ENCODE data around the gene RASA3.
"Not testable (repeated sequence)": the region's sequence is repeated elsewhere in the genome, so short reads cannot be mapped to it uniquely, and the experiment has no call there.

RASA3 gene

DNA sequence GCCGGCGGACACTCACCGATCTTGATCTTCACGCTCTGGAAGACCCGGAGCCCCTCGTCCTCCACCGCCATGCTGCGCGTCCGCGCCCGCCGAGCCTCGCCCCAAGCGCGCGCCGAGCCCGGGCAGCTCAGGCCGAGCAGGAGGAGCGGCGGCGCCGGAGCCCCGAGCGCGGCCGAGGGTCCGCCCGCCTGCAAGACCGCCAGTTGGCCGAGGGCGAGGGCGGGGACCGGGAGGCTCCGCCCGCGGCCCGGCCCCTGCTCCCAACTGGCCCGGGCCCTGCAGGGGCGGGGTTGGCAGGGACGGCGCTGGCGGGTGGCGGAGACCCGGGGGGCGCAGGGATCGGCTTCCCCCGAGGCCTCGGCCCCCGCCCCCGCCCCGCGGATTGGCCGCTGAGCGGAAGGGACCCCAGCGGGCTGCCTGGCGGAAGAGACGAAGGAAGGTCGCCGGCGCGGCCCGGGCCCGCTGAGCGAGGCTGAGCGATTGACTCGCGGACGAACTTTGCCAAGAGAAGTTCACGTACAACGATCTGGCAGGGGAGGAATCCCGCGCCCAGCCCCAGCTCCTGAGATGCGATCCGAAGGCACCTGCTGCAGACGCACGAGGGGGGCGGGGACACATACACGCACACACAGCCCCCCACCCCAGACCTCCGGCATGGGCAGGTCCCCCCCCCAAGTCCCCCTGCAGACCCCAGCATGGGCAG is at the start of gene RASA3:
Gene RASA3, minus strand, starts transcription at position 205 of the 703 bp plus-strand sequence. Its CDS starts 134 bp downstream, at position 71.
- no peak for DNase-seq

GRCh38 chr13:114179087-114179658 is 46.8 kb upstream of the RASA3 start, which contains the start of gene CFAP97D2:
CFAP97D2 (plus strand) TSS chr13:114179257; CDS start chr13:114179331, 74 bp downstream.
- no peak for DNase-seq

- no peak for DNase-seq
Observed at GRCh38 chr13:114177245-114178010, 45.0 kb upstream of the RASA3 start.

DNA sequence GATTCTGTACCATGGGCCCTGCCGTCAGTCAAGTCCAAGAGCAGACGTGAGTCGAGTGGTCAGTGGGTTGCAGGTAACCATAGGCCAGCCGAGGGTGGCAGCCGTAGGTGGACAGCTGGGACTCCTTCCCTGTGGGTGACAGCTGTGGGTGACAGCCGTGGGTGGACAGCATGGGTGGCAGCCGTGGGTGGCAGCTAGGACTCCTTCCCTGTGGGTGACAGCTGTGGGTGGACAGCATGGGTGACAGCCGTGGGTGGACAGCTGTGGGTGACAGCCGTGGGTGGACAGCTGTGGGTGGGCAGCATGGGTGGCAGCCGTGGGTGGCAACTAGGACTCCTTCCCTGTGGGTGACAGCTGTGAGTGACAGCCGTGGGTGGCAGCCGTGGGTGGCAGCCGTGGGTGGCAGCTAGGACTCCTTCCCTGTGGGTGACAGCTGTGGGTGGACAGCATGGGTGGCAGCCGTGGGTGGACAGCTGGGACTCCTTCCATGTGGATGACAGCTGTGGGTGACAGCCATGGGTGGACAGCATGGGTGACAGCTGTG is 44.0 kb upstream of the RASA3 start:
- DNase-seq = not testable (repeated sequence)

DNA sequence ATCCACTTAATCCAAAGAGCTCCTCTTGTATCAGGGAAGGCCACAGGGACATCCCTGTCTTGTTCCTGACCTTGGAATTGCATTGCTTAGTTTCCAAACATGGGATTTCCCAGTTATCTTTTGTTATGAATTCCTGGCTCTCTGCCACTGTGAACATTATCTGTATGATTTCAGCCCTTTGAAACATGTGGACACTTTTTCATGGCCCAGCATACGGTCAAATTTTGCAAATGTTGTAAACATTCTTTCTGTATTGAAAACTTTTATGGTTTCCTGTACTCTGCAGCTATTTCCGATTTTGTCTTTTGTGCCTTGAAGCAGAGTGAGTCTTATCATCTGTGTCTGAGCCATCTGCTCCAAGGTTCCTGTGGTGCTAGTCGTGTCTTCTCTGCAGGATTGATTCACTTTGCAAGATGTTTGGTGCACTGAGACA is 42.1 kb upstream of the RASA3 start:
- no peak for DNase-seq

GRCh38 chr13:114173745-114174144 is 41.3 kb upstream of the RASA3 start:
- DNase-seq = no peak

- no peak for DNase-seq
Observed at GRCh38 chr13:114173272-114173671, 40.8 kb upstream of the RASA3 start.

GRCh38 chr13:114167885-114168284 is 35.5 kb upstream of the RASA3 start:
- DNase-seq = no peak

DNA sequence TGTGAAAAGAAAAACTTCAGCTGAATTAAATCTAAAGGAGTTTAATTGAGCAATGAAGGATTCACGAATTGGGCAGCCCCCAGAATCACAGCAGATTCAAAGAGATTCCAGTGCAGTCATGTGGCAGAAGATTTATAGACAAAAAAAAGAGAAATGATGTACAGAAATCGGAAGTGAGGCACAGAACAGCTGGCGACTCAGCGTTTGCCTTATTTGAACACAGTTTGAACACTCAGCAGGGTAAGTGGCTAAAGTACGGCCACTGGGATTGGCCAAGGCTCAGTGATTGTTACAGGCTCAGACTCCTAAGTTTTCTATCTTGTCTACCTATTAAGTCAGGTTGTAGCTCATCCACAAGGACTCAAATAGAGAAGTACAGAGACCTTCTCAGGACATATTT is 35.0 kb upstream of the RASA3 start:
- no peak for DNase-seq

- DNase-seq = no peak
Observed at GRCh38 chr13:114166381-114167131, 34.1 kb upstream of the RASA3 start.

DNA sequence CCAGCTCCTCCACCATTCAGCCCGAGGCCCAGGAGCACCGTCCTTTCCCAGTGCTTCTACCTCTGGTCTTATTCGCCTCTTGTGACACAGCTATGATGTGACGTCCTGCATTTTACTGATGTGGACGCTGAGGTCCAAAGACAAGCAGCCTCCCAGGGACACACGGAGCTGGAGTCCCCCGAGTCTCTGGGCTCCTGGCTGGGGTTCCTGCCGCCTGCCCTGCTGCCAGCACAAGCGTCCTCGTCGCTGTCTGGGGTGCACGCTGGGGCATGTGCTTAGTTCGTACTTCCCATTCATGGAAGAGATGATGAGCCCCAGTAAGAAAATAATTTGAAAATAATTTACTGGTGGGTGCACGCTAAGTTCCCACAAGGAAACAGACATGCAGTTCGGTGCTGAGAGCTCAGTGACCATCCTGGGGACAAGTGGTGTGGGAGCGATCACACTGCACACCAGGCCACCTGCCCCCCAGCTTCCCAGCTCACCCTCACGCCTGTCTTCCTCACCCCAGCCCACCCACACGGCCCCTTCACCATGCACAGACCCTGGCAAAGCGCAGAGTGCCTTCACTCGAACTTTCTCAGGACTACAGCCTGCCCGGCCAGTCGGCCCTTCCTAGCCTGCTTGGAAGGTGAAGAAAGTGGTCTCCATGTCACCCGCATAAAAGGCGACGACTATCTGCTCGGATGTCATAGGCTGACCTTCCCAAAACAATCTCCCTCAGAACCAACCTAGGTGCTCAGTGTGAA is 32.4 kb upstream of the RASA3 start:
- DNase-seq = no peak

DNA sequence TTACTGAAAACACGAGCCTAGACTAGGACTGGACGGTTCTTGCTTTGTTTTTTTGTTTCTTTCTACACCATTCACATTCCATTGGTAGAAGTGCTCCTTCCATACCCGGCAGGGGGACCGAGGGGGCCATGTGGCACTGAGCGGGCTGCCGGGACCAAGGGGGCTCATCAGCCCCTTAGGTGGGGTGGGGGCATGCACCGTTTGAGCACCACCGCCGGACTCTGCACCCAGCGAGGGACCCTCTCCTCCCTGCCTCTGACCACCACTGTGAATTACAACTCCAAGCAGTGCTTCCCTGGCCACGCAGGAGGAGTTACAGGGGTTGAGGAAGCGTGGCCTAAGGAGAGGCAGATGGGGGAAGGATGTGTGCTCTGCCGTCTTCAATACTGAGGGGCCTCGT is 31.6 kb upstream of the RASA3 start:
- DNase-seq = no peak

DNA sequence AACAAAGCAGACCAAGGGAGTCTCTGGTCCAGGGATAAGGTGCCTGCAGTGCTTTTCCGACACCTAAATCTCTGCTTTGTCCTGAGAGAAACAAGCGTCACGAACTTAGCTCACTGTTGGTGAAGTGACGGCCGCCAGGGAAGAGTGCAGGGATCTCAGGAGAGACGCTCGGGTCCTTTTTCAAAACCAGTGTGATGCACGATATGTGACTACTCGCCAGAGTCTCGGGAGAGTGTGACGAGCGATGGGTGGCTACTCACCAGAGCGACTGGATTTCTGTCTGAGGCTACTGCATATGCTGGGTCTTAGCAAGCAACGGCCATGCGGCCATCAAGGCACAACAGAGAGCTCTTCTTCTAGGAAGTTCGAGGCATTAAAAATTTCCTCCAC is 30.1 kb upstream of the RASA3 start:
- DNase-seq = no peak

DNA sequence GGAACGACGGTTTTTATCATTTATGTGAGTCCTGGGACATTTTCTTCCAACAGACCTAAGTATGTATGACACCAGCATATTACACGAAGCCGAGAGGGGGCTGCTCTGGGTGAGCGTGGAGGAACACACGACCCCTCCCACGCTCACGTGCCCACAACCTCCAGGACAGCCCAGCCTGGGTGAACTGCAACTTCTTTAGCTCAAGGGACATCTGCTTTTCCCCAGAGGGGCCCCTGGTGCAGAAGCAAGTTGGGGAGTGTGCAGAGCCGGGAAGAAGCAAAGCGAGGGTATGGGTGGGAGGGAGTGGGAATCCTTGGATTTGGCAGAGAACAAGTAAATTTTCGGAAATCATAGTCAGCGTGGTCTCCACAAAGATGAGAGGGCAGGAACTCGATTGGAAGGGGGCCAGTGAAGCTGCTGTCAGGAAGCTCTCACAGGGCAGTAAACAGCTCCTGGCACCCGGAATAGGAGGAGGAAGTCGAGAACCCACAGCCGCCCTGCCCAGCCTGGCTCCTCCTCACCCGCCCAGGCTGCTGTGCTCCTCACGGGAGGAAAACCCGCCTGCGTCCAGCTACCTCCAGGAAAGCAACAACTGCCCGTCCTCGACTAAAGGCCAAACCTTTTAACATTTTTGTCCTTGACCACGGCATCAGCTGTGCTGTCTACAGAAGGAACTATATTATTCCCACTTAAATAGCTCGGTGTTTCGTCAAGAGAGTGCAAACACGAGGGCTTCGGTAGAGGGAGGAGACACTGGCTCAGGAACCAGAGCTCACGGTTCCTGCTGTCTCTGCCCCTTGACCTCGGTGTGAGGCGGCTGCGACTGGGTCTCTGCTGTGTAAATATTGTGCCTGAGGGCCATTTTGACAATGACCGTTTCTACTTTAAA is 29.5 kb upstream of the RASA3 start:
- no peak for DNase-seq

DNA sequence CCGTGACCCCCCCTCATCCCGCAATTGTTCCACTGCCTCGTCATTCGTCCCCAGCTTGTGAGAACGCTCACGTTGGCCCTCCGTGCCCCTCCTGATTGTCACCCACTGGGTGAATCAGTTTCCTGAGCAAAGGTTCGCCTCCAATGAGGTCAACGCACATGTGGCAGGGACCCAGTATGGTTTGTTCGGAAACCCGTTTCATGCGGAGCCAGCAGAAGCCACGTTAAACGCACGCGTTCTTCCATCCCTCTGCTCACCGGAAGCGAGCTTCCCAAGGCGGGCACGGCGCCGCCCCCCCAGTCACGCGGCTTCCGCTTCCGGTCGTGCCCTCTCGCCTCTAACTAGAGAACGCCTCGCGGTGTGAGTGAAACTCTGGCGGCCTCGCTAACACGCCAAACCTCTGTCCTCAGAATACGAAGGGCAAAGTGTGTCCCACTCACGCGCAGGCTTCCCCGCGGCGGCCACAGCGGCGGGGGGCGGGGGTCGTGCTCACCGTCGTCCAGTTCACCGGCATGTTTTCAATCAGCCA is 28.7 kb upstream of the RASA3 start:
- DNase-seq = no peak

GRCh38 chr13:114158869-114159666 is 26.6 kb upstream of the RASA3 start:
- not testable (repeated sequence) for DNase-seq

- DNase-seq = no peak
Observed at GRCh38 chr13:114157869-114158495, 25.6 kb upstream of the RASA3 start.

DNA sequence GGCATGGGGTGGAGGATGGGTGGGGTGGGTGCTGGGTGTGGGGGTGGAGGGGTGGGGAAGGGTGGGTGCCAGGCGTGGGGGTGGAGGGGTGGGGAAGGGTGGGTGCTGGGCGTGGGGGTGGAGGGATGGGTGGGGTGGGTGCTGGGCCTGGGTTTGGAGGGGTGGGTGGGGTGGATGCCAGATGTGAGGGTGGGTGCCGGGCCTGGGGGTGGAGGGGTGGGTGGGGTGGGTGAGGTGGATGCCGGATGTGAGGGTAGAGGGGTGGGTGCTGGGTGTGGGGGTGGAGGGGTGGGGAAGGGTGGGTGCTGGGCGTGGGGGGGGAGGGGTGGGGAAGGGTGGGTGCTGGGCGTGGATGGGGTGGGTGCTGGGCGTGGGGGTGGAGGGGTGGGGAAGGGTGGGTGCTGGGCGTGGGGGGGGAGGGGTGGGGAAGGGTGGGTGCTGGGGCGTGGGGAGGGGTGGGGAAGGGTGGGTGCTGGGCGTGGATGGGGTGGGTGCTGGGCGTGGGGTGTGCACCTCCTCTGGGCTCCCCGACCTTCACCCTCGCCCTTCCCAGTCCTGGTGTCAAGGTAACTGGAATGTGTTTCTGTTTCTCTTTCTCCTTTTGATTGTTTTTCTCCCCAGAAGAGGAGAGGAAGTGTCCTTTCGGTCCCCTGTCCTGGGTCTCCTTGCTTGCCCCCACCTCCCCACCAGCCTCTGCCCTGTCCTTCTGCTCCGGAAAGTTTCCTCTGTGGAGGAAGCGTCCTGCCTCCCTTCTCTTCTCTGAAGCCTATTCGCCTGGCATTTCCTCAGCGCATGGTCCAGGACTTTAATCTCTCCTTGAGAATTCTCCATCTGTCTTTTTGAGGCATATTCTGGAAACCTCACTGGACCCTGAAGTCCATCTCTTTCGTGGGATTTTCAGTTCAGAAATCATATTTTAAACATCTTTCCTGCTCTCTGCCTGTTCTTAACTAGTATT is 23.8 kb upstream of the RASA3 start:
- DNase-seq = no peak

All from NCI-H1417 treated with DMSO at 0.1 percent for 48 hours (cell line).